ENCODE measurements around the gene ANKRD33B.

ANKRD33B gene

GRCh38 chr5:10681731-10682679 is 118.1 kb downstream of the ANKRD33B start:
- DNase-seq, result no peak

- DNase-seq, result no peak
These were observed 119.1 kb downstream of the ANKRD33B start for GRCh38 chr5:10682801-10683525.

- no peak for DNase-seq
These were observed 120.6 kb downstream of the ANKRD33B start for GRCh38 chr5:10684303-10685086.

GRCh38 chr5:10685115-10685521 is 121.2 kb downstream of the ANKRD33B start:
- DNase-seq, result no peak

GRCh38 chr5:10686890-10687289 is 123.0 kb downstream of the ANKRD33B start:
- DNase-seq, result no peak

- no peak for DNase-seq
These were observed 124.8 kb downstream of the ANKRD33B start for GRCh38 chr5:10688651-10689171.

- DNase-seq, result no peak
These were observed 125.7 kb downstream of the ANKRD33B start for GRCh38 chr5:10689391-10690081.

- DNase-seq, result no peak
These were observed 126.9 kb downstream of the ANKRD33B start for GRCh38 chr5:10690460-10691440.

GRCh38 chr5:10691826-10692785 is 128.2 kb downstream of the ANKRD33B start:
- DNase-seq, result no peak

GRCh38 chr5:10695055-10695649 is 131.3 kb downstream of the ANKRD33B start:
- DNase-seq, result peak; percentile 47

GRCh38 chr5:10695759-10696543 is 132.1 kb downstream of the ANKRD33B start:
- DNase-seq, result no peak

GRCh38 chr5:10699281-10699874 is 135.5 kb downstream of the ANKRD33B start:
- DNase-seq, result no peak

GRCh38 chr5:10699987-10700386 is 136.1 kb downstream of the ANKRD33B start:
- DNase-seq, result no peak

GRCh38 chr5:10700516-10700915 is 136.6 kb downstream of the ANKRD33B start:
- DNase-seq, result no peak

- DNase-seq, result no peak
These were observed 137.7 kb downstream of the ANKRD33B start for GRCh38 chr5:10701567-10702039.

- DNase-seq, result no peak
These were observed 138.3 kb downstream of the ANKRD33B start for GRCh38 chr5:10702040-10702629.

- DNase-seq, result no peak
These were observed 139.1 kb downstream of the ANKRD33B start for GRCh38 chr5:10702911-10703491.

Data from DMS79 treated with DMSO at 0.1 percent for 48 hours (cell line).